GM03348 (cell line): ENCODE data around the gene SLC38A7.
"Not testable (repeated sequence)": the region's sequence is repeated elsewhere in the genome, so short reads cannot be mapped to it uniquely, and the experiment has no call there.

ENCODE experiments used
- DNase-seq: peaks from one replicate; pipeline ENCODE4 v3.0.0; 2012; ENCODE audit warnings: low spot score

SLC38A7 gene

GRCh38 chr16:58684354-58685083 is at the start of gene SLC38A7:
Gene SLC38A7, minus strand, starts transcription at chr16:58684770. Its CDS starts 4,644 bp downstream, at chr16:58680126.
- DNase-seq, result peak; percentile 95

DNA sequence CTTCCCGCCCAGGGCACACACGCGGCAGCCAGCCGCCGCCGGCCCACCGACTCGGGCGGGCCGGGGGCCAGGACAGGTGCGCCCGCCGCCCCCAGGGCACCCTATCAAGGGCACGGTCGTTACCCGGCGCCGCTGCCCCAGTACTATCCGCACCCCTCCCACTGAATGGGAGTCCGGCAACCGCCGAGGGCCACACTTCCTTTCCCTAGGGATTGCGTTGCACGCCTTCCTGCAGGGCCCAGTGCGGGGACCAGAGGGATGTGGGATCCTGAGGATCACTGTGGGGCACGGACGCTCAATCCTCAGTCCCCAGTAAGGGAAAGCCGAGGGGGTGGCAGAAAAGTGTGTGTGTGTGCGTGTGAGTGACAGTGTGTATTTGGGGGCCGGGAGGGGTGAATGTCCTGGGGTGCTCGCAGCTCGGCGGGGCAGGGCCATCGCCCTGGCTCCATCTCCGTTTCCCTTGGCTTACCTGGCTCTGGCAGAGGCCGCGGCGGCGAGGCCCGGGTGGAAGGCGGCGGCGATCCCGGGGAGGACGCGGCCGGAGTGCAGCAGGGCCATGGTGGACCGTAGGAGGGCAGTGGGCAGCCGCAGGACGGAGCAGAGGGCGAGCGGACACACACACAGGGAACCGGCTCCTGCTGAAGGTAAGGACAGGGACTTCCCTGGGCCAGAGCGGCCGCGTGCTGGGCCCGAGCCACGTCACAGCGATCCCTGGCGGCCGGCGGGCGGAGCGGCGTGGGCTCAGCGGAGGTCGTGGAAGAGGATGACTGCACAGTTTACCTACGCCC is 49.3 kb upstream of the SLC38A7 start, which contains the start of gene GOT2:
GOT2 (minus strand) TSS at position 646 of the 788 bp plus-strand sequence; CDS start at position 558, 88 bp downstream.
- DNase-seq, result peak; percentile 95

DNA sequence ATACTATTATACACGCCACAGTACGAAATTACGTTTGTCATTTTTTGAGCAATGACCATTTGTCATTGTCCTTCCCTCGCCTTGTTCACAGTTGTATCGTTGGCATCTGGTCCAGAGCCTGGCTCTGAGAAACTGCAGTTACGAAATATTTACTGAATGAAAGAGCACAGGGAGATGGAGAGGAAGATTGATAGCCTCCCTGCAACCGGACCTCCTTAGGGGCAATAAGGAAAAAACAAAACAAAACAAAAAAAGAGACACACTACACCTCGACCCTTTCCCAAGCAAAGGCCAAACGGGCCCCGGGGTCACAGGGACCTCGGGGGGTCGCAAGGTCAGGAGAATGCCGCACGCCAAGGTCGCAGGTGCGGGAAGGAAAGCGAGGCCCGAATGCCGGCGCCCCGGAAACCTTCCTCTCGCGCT is 48.7 kb upstream of the SLC38A7 start:
- peak; percentile 39 for DNase-seq

- peak; percentile 17 for DNase-seq
These were observed 48.1 kb upstream of the SLC38A7 start for GRCh38 chr16:58732545-58733247.

DNA sequence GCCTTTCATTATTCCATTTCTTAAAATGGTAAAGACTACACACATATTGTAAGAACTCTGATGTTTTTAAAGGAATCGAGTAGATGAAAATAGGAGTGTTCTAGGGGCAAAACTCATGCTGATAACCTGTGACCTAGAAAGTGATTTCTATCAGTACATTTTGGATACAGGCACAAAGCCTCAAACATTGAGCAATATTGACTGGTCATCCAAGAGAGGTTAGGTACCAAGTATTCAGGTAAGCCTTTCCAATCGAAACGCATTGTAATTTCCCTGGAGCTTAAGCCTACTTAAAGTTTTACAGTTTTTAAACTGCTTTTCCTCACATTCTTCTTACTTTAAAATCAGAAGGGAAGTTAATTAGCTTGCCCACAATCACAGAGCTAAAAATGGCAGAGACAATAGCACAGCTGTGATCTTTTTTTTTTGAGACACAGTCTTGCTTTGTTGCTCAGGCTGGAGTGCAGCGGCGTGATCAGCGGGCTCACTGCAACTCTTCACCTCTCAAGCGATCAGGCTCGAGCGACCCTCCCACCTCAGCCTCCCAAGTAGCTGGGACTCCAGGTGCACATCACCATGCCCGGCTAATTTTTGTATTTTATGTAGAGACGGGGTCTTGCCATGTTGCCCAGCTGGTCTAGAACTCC is 46.3 kb upstream of the SLC38A7 start:
- DNase-seq, result no peak

DNA sequence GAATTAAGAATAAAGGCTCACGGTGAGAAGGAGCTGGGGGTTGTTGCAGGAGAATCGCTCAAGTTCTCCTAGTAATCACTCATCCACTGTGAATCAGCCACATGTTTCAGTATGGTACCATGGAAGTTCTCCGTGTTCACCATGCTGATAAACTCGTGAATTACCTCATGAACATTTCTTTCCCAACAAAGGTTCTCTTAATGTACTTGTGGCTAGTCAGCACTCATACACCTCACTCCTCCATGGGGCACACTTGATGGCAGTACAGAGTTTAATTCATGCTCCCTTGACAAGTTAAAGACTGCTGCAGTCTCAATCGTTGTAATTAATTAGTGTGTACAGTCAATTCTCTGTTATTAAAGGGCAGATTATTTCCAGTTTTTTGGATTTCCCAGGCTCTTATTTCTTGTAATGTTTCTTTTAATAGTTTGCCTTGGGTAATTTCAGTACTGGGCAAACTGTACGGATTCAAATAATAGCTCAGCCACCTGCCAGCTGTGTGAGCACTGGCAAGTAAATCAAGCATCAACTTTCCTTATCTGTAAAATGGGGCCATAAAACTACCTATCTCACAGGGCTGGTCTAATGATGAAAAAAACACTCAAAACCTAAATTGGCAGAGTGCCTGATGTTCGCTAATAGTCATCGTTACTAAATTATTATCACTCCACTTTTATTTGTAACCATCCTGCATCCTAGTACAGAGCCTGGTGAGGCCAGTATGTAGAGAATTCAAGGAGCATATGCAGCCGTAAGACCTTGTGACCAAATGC is 43.4 kb upstream of the SLC38A7 start:
- DNase-seq, result no peak

DNA sequence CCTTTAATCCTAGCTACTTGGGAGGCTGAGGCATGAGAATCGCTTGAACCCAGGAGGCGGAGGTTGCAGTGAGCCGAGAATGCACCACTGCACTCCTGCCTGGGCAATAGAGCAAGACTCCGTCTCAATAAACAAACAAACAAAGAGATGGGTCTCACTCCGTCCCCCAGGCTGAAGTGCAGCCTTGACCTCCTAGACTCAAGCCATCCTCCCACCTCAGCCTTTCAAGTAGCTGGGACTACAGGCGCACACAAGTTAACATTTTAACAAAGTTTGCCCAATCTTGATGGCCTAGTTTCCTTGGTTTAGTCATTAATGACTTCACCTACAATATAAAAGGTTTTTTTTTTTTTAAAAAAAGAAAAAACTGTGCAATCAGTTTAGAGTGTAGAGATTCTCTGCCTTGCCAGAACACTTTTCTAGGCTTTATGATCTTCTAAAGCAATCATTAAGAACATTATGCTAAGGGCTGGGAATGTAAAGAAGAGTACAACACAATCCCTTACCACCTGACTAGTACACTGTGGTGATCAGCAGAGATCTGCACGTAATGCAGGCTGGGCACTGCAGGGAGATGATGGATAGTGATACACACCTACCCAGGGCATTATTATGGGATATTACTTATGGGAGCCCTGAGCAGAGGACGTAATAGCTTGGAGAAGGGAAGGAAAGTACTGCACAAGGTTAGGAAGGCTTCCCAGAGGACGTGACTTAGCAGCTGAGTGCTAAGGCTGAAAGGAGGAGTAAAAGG is 42.6 kb upstream of the SLC38A7 start:
- no peak for DNase-seq

GRCh38 chr16:58723109-58723508 is 38.5 kb upstream of the SLC38A7 start:
- no peak for DNase-seq

GRCh38 chr16:58717994-58718393 is 33.4 kb upstream of the SLC38A7 start:
- no peak for DNase-seq

GRCh38 chr16:58716468-58716867 is 31.9 kb upstream of the SLC38A7 start:
- no peak for DNase-seq

- DNase-seq, result no peak
These were observed 29.2 kb upstream of the SLC38A7 start for GRCh38 chr16:58713742-58714141.

DNA sequence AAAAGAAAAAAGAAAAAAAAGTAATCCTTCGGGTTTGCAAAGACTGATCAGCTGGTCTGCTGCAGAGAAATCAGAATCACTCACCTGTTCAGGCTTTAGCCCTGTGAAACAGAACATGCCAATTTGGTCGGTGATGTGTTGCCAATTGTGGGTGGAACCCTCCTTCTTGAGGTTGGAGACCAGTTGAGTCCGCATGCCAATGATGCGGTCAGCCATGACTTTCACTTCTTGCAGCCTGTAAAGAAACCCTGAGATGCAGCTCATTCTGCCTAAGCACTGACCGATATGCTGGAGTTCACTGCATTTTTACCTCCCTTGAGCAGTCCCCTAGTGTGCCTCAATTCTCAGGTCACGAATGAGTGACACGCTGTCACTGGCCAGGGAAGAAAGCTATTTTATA is 24.8 kb upstream of the SLC38A7 start:
- DNase-seq, result no peak

DNA sequence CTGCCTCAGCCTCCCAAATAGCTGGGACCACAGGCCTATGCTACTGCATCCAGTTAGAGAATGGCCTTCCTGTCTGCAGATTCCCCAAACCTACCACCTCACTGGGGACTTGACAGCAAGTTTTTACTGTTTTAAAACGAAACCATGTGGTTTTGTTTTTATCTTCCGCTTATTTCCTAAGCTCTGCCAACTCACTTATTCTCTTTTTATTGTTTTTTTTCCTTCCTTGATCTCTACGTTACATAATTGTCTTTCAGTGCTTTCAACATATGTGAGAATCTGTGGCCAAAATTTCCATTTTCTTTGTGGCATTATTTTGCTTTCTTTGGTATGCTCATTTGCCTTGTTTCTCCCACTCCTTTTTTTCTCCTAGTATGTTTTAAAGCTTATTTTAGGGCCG is 14.6 kb upstream of the SLC38A7 start:
- DNase-seq, result no peak

- DNase-seq, result no peak
These were observed 10.8 kb upstream of the SLC38A7 start for GRCh38 chr16:58695368-58695767.

DNA sequence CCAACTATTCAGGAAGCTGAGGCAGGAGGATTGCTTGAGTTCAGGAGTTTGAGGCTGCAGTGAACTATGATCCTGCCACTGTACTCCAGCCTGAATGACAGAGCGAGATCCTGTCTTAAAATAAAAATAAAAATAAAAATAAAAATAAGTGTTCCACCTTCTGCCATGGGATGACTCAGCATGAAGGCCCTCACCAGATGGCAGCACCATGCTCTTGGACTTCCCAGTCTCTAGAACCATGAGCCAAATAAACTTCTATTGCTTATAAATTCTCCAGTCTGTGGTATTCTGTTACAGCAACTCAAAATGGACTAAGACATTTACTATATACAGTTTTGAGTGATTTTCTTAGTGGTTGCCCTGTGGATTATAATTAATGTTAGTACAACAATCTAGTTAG is 7.9 kb upstream of the SLC38A7 start:
- DNase-seq, result no peak

DNA sequence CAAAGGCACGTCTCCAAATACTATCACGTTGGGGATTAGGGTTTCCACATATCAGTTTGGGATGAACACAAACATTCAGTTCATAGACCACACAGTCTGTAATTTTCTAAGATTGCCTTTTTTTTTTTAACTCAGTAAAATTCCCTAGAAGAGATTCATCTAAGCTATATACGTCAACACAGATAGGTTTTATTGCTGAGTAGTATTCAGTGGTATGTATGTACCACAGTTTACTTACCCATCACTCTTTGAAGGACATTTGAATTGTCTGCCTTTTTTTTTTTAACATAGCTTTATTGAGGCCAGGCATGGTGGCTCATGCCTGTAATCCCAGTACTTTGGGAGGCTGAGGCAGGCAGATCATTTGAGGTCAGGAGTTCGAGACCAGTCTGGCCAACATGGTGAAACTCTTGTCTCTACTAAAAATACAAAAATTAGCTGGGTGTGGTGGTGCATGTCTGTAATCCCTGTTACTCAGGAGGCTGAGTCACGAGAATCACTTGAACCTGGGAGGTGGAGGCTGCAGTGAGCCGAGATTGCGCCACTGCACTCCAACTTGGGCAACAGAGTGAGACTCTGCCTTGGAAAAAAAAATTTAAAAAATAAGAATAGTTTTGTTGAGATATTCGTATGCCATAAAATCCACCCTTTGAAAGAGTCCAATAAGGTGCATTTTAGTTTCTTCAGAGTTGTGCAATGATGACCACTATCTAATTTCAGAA is 2.6 kb upstream of the SLC38A7 start:
- DNase-seq, result not testable (repeated sequence)

DNA sequence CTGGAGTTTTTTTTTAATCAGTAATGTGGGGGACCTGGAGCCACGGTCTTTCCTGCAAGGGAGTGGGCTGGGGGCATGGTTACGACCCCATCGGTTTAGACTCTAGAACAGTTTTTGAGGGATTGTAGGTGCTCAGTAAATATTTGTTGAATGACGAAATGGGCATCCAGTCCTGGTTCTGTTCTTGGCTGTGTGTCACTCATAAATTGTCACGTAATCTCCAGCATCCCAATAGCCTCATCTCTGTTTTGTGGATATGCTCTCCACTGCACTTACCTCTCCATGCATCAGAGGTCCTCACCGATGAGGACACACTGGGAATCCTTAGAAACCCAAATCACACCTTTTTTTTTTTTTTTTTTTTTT is 497 bp upstream of the SLC38A7 start:
- DNase-seq, result no peak

DNA sequence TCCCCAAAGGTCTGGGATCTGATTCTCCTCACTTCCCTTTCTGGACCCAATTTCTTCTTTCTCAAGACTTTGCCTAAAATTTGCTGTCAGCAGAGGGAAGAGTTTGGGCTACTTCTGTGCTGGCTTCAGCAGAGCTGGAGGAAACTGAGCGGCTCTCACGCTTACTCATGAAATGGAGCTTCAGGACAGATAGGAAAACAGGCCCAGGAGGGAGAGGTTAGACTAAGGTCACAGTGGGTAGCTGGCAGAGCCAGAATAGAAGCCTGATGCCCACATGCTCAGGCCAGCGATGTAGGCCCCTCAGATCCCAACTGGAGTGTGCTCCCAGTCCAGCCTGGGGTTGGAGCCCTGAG is 593 bp downstream of the SLC38A7 start:
- peak; percentile 45 for DNase-seq

DNA sequence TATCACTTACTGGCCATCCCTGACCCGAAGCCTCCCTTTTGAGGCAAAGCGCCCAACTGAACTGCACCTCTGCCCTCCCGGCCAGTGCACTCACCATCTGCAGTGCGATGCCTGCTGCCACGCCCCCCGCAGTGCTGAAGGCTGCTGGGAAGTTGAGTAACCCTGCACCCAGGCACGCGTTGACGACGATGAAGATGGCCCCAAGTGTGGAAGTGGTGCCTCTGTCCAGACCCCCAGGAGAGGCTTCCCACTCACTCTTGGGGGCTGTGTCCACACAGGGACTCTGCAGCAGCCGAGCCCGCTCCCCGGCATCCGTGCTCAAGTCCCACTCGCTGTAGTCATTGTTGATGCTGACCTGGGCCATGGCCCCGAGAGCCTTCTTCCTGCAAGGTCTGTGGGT is 4.8 kb downstream of the SLC38A7 start:
- no peak for DNase-seq

DNA sequence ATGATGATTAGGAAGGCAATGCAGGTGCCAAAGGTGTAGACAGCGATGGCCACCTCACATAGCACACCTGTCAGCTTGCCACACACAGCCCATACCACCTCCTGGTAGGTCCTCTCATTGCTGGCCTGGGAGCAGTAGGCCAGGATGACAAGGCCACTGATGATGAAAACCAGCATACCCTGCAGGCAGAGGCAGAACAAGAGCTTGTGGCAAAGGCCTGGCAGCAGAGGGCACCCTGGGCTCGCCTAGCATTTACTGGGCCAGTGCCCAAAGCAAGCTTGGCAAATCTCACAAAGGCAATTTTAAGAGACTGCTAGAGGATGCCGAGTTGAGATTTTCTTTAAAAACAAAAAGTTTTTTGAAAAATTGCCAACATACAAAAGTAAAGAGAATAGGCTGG is 5.9 kb downstream of the SLC38A7 start:
- peak; percentile 43 for DNase-seq
